ENCODE results near the gene MMP28. TPM values are rescaled to one million over a fixed set of nuclear protein-coding genes. Genes with fewer than 3 reads are reported as not detected.

Gene MMP28
- total and polyA plus RNA-seq, 11 donors = 0.83 to 10.2 (median 2.5) TPM

DNA sequence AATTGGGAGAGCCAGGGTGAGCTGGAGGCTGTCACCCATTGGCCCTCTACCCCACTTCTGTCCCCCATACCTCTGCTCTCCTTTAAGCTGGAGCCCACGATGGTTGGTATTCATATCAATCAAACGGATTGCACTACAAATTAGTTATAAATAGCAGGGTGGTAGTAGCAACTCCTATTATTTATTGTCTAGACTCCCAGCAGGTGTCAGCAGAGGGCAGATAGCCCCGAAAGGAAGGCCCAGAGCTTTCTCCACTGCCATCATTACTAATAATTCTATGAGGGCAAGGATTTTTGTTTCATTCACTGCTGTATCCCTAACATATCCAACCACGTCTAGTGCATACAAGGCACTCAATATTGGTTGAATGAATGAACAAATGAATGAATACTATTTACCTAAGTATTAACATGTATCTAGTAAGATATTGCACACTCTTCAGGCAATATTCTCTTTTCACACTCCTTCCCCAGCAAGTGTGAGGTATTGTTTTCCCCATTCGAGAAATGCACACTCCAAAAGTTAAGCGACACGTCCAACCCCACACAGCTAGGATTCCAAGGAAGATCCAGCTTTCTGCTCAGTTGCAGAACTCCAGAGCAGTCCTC is 28.4 kb downstream of the MMP28 start:
- H3K4me1 ChIP-seq = peaks cover 0 to 15% (median 9%) of the 10 kb centered on the region in 12 donors
- 42 to 52% (median 48%) methylated on average over 7 of the region's 7 CpGs for WGBS, 4 donors
- intact Hi-C loops (cut with DNase I) = loop anchor here in 6 of 10 donors (1.0 to 2.0 kb wide), 2 partner anchors 37 to 38 kb away; no protein-coding TSS in a partner anchor
- no peaks in the 10 kb centered on the region for H3K27me3 ChIP-seq
- DNase-seq (peak in 1 of 5 donors; percentile 45), ATAC-seq (peak in 2 of 4 donors; percentile 24 to 25)
- H3K9me3 ChIP-seq = no peaks in the 10 kb centered on the region
- H3K36me3 ChIP-seq = no peaks in the 10 kb centered on the region
- TF ChIP-seq POLR2A (IDR thresholded peaks at IDR 0.05) (no peak), CTCF (IDR thresholded peaks at IDR 0.05) (peak; percentile 35 to 67 (median 58))
- no peak overlapping the region for H3K4me3 ChIP-seq
- H3K27ac ChIP-seq = no peak overlapping the region

GRCh38 chr17:35766489-35766877 is 29.0 kb downstream of the MMP28 start:
- Histone ChIP-seq H3K27ac (no peak overlapping the region), H3K4me3 (no peak overlapping the region), H3K9me3 (no peaks in the 10 kb centered on the region), H3K4me1 (peaks cover 0 to 15% (median 9%) of the 10 kb centered on the region in 12 donors), H3K36me3 (no peaks in the 10 kb centered on the region), H3K27me3 (no peaks in the 10 kb centered on the region)
- intact Hi-C loops (cut with DNase I) = loop anchor here in 2 of 10 donors (2.0 kb wide), 1 partner anchor 38 kb away; no protein-coding TSS in a partner anchor
- 93 to 95% (median 94%) methylated on average over 11 to 24 of the region's 24 CpGs for WGBS, 4 donors
- no peak for ATAC-seq
- DNase-seq = no peak
- no peak for TF ChIP-seq CTCF (IDR thresholded peaks at IDR 0.05)
- TF ChIP-seq POLR2A (IDR thresholded peaks at IDR 0.05) = no peak

GRCh38 chr17:35765756-35766488 is 29.5 kb downstream of the MMP28 start:
- intact Hi-C loops (cut with DNase I) = loop anchor here in 4 of 10 donors (2.0 kb wide), 1 partner anchor 39 kb away; no protein-coding TSS in a partner anchor
- TF ChIP-seq CTCF (IDR thresholded peaks at IDR 0.05) (no peak), POLR2A (IDR thresholded peaks at IDR 0.05) (no peak)
- no peak for ATAC-seq
- H3K4me3 ChIP-seq = no peak overlapping the region
- H3K4me1 ChIP-seq = peaks cover 0 to 15% (median 9%) of the 10 kb centered on the region in 12 donors
- no peaks in the 10 kb centered on the region for H3K27me3 ChIP-seq
- H3K9me3 ChIP-seq = no peaks in the 10 kb centered on the region
- no peak for DNase-seq
- H3K27ac ChIP-seq = no peak overlapping the region
- H3K36me3 ChIP-seq = no peaks in the 10 kb centered on the region
- WGBS, 4 donors = 80 to 85% (median 84%) methylated on average over 8 of the region's 8 CpGs

GRCh38 chr17:35765086-35765710 is 30.2 kb downstream of the MMP28 start:
- DNase-seq (no peak), ATAC-seq (no peak)
- Histone ChIP-seq H3K9me3 (no peaks in the 10 kb centered on the region), H3K4me1 (peaks cover 0 to 15% (median 9%) of the 10 kb centered on the region in 12 donors), H3K27ac (no peak overlapping the region), H3K4me3 (no peak overlapping the region), H3K27me3 (no peaks in the 10 kb centered on the region), H3K36me3 (no peaks in the 10 kb centered on the region)
- intact Hi-C loops (cut with DNase I) = loop anchor here in 2 of 10 donors (2.0 kb wide), 1 partner anchor 40 kb away; no protein-coding TSS in a partner anchor
- WGBS, 4 donors = 77 to 82% (median 78%) methylated on average over 8 to 11 of the region's 11 CpGs
- TF ChIP-seq POLR2A (IDR thresholded peaks at IDR 0.05) (no peak), CTCF (IDR thresholded peaks at IDR 0.05) (no peak)
